ENCODE measurements around the gene GPR180.

GPR180 gene

DNA sequence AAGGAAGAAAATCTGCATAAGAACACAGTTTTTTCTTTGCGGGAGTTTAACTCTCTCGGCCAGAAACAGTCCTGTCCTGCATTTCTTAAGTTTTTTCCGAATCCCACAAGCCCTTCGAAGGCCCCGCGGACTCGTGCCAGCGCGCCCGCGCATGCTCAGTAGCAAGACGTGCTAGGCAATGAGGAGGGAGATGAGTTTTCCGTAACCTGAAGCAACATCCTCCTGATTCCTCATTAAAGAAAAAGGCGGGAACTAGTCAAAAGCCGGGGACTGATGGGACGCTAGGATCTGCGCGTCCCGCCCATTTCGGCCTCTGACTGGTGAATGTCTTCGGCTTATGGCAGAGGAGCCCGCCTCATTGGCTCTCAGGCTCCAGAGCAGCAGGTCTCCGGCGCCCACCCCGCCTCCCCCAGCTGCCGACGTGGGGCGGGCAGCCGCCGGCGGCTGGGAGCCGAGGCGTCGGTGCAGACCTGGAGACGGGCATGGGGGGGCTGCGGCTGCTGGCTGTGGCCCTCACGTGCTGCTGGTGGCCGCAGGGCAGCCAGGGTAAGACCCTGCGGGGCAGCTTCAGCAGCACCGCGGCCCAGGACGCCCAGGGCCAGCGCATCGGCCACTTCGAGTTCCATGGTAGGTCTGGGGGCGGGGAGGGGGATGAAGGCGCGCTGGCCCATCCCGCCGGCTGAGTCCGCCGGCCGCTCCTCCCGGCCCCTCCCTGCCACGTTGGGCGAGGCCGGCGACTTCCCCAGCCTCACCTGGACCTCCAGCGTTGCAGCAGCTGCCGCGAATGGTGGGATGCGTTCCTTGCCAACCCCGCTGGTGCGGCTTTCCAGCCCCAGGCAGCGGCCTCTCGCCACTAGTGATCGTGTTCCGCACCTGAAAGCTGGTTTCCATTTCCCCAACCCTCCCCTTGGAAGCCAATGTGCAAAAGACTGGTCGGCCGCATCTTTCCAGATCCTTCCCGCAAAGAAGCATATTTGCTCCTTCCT is at the start of gene GPR180:
Gene GPR180 (plus strand): TSS at position 412 of the 986 bp plus-strand sequence. CDS start 71 bp downstream, at position 483.
- peak; percentile 100 for DNase-seq (ENCODE audit: low spot score)

GRCh38 chr13:94552095-94552494 is 49.6 kb upstream of the GPR180 start:
- no peak for DNase-seq (ENCODE audit: low spot score)

GRCh38 chr13:94553766-94554165 is 47.9 kb upstream of the GPR180 start:
- DNase-seq (ENCODE audit: low spot score): no peak

GRCh38 chr13:94556041-94556440 is 45.6 kb upstream of the GPR180 start:
- DNase-seq (ENCODE audit: low spot score): no peak

- no peak for DNase-seq (ENCODE audit: low spot score)
These were observed 45.0 kb upstream of the GPR180 start for GRCh38 chr13:94556621-94557020.

DNA sequence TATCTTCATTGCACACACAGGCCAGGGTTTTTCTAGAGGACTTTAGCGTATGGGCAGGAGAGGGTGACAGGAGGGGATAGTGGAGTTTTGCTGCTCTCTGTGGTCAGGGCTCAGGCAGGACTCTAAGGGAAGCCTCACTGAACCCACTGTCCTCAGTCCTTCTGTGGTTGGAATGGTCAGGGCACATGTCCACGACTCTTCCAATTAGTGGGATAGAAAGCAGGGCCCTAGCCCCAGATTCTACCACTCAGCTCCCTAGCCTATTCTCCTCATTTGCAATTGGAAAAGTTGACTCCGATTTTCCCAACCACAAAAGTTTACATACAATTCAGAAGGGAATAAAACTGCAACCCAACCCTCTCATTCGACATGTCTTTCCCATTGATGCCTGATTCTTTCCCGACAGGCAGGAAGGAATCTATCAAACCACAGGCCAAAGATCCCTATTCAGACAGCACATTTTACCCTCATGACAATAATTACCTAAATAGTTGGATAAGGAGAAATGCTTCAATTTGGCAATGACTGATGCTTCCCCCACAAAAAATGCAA is 43.9 kb upstream of the GPR180 start:
- no peak for DNase-seq (ENCODE audit: low spot score)

DNA sequence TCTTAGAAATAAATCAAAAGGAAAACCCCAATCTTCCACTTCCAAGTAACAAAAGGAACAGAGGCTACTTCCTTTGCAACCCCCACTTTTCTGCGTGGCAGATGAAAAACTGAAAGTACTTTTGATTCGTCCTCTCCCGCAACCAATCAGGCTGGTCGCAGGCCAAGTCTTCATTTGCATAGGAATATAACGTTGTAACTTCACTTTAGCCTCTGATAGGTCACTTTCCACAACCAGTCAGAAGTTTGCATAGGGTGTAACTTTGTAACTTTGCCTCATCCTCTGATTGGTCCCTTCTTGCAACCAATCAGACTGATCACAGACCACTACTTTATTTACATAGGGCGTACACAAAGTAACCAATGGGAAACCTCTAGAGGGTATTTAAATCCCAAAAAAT is 42.9 kb upstream of the GPR180 start:
- DNase-seq (ENCODE audit: low spot score): peak; percentile 22

DNA sequence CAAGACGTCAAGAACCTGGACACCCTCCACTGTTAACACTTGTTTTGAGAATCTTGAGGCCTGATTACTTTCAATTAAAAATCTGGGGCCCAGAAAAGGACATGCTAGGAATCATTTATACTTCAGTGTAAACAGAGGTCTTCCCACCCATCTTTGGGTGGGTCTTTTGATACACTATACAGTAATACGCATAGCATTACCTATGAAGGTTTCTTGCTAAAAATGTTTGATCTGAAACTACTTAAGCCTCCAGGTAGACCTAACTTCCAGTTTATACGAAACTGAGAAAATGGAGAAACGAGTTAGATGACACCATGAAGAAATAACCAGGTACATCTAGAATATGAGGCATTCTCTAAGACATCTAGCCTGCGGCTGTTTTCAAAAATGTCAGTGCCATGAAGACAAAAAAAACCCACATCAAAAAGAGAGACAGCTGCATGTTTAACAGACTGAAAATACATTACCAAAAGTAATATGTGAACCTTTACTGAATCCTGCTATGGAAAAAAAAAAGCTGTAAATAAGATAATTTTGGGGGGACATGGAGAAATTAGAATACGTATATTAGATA is 42.3 kb upstream of the GPR180 start:
- DNase-seq (ENCODE audit: low spot score): no peak

DNA sequence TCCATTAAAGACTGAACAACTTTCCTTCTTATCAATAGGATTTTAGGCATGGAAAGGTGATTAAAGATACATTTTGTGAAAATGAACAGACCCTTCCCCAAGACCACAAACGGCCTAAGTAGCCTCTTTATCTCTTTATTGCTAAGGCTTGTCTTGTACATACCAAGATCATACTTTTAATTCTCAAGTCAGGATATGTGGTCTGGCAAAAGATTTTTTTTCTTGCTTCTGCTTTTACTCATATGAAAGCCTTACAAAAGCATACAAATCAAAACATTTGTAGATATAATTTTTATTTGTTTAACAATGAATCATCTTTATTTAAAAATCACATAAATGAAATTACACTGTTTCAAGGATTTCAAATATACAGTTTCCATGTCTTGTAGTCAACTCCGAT is 41.5 kb upstream of the GPR180 start:
- DNase-seq (ENCODE audit: low spot score): no peak

DNA sequence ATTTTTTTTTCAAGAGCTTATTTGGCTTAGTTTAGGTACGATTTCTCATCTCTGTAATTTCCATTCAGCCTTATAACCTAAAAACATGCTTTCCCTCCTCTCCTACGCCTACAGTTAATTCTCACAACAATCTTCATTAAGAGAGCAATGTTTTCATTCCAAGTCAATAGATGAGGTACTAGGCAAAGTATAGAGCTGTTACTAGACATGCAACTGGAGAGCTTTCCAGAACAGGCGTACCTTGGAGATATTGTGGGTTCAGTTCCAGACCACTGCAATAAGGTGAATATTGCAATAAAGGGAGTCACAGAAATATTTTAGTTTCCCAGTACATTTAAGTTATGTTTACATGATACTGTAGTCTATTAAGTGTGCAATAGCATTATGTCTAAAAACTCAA is 40.5 kb upstream of the GPR180 start:
- DNase-seq (ENCODE audit: low spot score): no peak

DNA sequence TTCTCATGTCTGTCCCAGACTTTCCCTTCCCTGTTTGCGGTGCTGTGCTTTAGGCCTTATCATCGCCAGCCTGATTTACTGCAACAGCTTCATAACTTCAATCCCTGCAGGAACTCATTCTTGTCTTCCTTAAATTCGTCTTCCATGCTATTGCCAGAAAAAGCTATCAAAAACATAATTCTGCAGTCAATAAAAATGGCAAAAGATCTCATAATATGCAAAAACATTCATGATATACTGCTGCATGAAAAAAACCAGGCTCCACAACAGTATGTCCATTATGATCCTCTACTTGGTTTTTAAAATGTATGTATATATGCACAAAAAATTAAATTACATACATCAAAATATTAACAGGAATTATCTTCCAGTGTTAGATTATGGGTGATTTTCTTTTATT is 34.1 kb upstream of the GPR180 start:
- DNase-seq (ENCODE audit: low spot score): no peak

- no peak for DNase-seq (ENCODE audit: low spot score)
These were observed 33.2 kb upstream of the GPR180 start for GRCh38 chr13:94568443-94568842.

DNA sequence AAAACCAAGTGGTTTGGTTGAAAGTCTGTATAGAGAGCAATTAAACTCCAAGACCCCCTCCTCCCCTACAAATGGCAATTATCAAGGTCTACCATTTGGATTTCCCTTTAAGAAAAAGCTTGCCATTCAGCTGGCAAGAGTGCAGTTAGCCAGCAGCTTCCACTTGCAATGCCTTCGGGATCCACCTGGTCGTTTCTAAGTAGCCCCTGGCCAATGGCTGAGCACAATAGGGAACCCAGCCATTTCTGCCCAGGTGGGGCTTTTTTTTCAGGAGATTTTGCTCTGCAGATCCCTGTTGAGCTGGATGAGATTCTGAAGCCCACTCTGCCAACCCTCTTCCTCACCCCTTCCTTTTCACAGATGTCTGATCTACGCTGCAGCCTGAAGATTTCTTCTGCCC is 32.0 kb upstream of the GPR180 start:
- no peak for DNase-seq (ENCODE audit: low spot score)

DNA sequence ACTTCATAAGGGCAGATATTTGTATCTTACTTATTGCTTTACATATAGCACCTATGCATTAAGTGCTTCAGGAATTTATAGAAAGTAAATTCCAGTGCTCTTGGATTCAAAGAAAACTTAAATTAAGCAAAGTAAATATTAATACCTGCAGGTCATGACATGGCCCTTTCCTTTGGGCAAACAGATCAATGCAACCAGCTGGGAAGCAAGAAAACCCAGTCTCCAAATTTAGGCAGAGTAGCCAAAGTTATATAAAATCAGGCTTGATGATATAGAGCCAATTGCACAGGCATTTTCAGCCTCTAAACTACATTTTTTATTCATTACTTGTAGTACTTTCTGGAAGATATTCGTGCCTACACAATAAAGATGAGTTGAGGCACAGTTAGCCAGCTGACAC is 22.6 kb upstream of the GPR180 start:
- no peak for DNase-seq (ENCODE audit: low spot score)

DNA sequence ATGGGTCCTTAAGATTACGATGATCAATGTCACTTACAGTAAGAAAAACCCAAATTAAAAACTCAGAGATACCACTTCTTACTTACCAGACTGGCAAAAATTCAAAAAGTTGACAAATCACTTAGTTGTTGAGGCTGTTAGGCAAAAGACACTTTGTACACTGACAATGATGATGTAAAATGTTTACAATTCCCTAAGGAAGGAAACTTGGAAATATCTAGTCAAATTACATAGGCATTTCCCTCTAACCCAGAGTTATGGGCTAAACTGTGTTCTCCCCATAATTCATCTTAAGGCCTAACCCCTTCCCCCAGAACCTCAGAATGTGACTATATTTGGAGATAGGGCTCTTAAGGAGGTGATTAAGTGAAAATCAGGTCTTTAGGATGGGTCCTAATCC is 17.7 kb upstream of the GPR180 start:
- DNase-seq (ENCODE audit: low spot score): no peak

DNA sequence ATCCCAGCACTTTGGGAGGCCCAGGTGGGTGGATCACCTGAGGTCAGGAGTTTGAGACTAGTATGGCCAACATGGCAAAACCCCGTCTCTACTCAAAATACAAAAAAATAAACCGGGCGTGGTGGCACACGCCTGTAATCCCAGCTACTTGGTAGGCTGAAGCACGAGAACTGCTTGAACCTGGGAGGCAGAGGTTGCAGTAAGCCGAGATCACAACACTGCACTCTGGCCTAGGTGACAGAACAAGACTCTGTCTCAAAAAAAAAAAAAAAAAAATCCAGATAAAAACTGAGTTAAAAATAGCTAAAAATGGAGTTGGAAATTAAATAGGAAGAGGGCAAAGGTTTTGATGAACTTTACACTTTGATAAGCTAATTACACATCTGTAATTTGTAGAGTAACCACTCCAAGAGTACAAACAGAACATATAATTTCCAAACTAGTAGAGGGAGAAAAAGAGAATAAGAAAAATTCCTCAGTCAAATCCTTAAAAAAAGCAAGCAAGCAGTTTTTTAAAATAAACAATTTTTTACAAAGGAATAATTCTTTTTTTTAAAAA is 16.0 kb upstream of the GPR180 start:
- no peak for DNase-seq (ENCODE audit: low spot score)

- no peak for DNase-seq (ENCODE audit: low spot score)
These were observed 15.3 kb upstream of the GPR180 start for GRCh38 chr13:94586371-94586770.

DNA sequence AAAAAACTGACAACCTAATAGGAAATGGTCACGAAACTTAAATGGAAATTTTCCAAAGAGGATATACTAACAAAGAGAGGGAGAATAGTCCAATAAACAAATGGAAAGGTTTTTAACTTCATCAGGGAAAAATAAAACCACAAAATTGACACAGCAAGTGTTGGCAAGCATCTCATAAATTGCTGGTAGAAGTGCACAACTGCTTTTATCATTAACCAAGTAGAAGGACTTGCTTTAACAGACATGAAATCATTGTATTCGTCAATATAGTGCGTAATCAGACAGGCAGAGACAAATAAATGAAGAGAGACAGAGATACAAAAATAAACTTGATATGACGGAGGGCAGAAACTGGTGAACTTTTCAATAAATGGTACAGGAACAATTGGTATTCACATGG is 13.1 kb upstream of the GPR180 start:
- DNase-seq (ENCODE audit: low spot score): no peak

GRCh38 chr13:94590744-94591143 is 10.9 kb upstream of the GPR180 start:
- no peak for DNase-seq (ENCODE audit: low spot score)

- no peak for DNase-seq (ENCODE audit: low spot score)
These were observed 6.4 kb upstream of the GPR180 start for GRCh38 chr13:94595001-94595949.

GRCh38 chr13:94595950-94596574 is 5.6 kb upstream of the GPR180 start, which contains the start of gene TGDS:
TSS of gene TGDS (minus strand) at chr13:94596152. CDS start at chr13:94596136, 16 bp downstream.
- peak; percentile 86 for DNase-seq (ENCODE audit: low spot score)

Measured in pons (tissue), 1 donor.